HG03558 (cell line): ENCODE data around the gene SLC38A9.

Source experiments
- ATAC-seq: cut with Tn5 transposase; IDR thresholded peaks from one replicate; pipeline ENCODE4 v1.9.1; 2021; ENCODE audit warnings: moderate number of reproducible peaks; ENCODE audit not compliant: unreplicated experiment; ENCODE audit errors: extremely low read depth

Gene SLC38A9

DNA sequence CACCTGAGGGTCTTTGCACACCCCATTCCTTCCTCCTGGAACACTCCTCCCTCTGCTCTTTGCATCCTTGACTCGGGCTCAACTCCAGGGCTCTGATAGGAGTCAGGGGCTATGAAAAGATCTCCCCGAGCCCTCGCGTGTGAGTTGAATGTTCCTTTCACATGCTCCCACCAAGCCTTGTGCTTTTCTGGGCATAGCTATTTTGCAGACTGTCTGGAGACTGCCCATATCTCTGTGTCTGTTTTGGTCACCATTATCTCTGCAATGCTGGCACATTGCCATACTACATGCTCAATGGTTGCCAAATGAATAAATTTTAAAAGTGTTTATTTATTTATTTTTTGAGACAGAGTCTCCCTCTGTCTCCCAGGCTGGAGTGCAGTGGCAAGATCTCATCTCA, 120.4 kb downstream of the SLC38A9 start:
- no peak for ATAC-seq

DNA sequence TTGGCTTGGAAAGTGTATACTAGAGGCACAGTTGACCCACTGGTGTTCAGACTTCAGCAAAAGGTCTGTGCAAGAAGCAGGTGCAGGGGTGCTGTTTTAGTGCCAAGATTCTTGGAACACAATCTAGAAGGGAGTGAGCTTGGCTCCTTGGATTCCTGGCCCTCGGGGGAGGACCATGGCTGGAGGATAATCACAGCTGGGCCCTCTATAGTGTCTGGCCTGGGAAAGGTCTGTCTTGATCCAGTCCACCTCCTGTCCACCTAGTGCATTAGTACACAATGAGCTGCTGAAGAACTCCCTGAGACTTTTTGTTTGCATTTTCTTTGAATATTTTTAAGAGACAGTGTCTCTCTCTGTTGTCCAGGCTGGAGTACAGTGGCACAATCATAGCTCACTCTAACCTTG, 126.9 kb downstream of the SLC38A9 start:
- no peak for ATAC-seq

DNA sequence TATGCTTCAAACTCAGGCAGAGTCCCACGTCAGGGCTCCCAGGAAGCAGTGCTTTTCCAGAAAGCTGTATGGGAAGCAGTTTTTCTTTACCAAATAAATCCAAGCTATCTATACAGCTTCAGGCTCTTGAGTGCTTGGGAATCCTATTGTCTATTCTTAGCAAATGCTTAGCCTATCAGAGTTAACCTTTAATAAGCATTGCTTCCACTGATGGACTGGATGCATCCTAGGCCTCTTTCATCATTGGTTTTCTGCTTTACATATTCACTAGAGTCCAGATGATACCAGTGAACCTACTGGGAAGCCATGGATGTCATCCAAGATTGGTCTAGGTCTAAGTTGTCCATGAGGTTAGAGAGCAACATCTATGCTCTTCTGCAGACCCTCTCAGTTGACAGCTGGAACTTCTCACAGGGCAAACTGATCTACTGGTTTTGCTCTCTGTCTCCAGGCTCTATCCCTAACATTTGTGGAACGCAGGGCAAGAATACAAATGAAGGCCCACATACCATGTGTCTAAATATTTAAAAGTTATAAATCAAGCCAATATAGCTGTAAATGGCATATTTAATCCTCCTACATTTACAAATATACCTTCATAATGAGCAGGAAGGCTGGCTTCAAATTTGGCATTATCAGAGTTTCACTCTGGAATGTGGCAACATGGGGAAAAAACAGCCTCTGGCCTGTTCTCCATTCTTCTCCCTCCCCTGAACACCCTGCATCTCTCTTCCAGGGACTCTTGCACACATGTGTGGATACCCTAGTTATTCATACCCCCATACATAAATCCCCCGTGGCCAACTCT, 127.5 kb downstream of the SLC38A9 start:
- no peak for ATAC-seq

DNA sequence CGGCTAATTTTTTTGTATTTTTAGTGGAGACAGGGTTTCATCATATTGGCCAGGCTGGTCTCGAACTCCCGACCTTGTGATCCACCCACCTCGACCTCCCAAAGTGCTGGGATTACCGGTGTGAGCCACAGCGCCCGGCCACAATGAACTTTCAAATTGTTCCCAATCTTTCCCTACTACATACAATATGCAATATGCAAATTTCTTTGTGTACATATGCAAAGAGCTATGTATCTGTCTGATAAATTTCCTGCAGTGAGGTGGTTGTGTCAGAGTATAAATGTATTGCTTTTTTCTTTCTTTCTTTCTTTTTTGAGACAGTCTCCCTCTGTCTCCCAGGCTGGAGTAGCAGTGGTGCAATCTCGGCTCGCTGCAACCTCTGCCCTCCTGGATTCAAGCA, 128.5 kb downstream of the SLC38A9 start:
- ATAC-seq = no peak

DNA sequence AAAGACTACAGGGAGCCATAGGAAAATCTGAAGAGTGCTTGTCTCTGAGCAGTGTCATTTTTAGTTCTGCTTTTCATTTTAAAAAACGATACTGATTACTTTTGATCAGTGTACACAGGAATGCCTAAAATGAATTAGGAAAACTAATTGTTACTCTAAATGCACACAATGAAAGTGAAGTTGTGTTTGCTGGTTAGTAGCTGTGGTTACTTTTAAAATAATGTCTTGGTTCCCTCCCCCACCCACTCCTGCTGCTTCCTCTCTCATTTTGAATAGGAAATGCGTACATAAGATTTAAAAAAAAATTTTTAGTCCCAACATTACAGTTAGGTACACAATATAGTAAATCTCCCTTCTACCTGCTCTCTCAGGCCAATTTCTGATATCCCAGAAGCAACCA, 129.9 kb downstream of the SLC38A9 start:
- ATAC-seq = no peak

DNA sequence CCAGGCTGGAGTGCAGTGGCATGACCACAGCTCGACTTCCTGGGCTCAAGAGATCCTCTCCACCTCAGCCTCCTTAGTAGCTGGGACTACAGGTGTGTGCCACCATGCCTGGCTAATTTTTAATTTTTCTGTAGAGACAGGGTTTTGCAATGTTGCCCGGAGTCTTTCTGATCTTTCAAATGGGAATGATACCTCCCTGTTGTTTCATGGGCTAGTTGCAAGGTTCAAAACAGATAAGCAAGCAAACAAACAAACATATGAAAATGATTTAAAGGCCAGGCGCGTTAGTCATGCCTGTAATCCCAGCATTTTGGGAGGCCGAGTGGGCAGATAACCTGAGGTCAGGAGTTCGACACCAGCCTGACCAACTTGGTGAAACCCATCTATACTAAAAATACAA, 132.1 kb downstream of the SLC38A9 start:
- no peak for ATAC-seq

DNA sequence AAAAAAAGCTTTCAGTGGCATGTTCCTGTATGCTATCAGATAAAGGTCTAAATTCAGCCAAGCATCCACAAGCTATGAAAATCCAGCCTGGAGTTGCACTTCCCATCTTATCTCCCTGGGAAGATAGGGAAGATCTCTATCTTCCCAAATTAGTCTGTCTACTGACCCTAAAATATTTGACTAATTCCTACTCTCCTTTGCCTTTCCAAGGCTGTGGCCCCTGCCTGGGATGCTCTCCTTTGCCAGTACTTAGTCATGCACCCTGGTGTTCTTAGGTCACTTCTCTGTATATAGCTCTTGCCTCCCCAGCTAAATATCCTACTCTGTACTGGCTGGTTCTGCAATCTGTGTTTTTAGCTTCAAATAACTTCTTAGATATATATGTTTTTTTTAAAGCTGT, 133.4 kb downstream of the SLC38A9 start:
- ATAC-seq = no peak

DNA sequence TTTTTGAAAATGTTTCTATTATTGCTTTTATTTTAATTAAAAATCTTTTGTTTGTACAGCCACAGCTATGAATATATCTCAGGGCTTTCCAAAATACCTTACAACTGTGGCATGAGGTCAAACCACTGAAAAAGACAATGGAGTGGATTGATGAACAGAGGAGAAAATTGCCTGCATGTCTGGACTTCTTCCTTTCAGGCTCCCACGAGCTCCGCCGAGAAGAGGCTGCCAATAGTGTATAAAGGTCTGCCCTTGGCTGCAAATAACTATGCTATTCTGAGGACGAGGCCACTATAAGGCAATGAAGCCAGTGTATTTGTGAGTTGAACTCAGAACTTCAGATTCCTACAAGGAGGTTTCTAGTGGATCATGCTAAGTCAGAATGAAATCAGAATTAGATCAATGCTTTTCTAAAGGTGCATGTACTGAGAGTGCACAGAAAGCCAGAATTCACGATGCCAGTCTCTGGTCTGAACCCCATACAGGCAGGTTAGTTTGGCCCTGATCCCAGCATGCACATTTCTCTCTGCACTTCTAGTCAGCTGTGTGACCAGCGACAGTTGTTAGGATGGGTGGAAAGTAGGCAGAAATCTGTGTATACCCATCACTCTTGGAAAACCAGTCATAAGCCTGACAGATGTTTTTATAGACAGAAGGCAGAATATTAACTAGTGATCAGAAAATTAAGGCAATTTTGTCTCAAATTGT, 134.6 kb downstream of the SLC38A9 start:
- no peak for ATAC-seq

DNA sequence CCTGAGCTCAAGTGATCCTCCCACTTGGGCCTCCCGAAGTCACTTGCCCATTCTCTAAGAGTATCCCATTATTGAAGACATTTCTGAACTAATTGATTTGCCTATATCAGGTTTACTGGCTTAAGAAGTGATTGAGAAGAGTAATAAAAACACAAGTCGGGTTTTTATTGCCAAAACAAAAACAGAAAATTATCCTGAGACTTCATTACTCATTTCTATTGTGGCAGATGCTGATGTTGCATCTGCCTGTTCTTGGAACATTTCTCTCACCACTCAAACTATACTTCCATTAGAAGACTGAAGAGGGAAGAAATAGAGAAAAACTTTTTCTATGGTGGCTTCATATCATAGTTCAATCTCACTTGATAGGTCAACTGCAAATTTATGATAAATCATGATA, 135.5 kb downstream of the SLC38A9 start:
- ATAC-seq = no peak
